Prostate gland (tissue), 2 donors: ENCODE measurements around the gene SIRT2.

Experiments used
- CTCF ChIP-seq, 4 experiments: fragments of 200-600 bp in 2 of 4; fragments of 450-650 bp in 2 of 4; sonication (generic) in 2 of 4; IDR thresholded peaks; 1 replicate in 3 of 4; 2 replicates in 1 of 4; pipeline ENCODE4 v1.5.1; 2016 to 2019; ENCODE audit warnings: antibody characterized with exemption in 4 of 4, mild to moderate bottlenecking in 2 of 4, moderate library complexity in 2 of 4
- POLR2A ChIP-seq: fragments of 450-650 bp; IDR thresholded peaks from one replicate; pipeline ENCODE4 v1.6.1; 2016; ENCODE audit warnings: antibody characterized with exemption, mild to moderate bottlenecking

- TF ChIP-seq CTCF (IDR thresholded peaks at IDR 0.05) (no peak), POLR2A (no peak)
Measured at GRCh38 chr19:38889803-38890202, 9.6 kb downstream of the SIRT2 start.
